GM21529 (cell line): ENCODE data around the gene MIB2.
"Not testable (repeated sequence)": the region's sequence is repeated elsewhere in the genome, so short reads cannot be mapped to it uniquely, and the experiment has no call there.

ENCODE experiments used
- ATAC-seq: cut with Tn5 transposase; IDR thresholded peaks from one replicate; pipeline ENCODE4 v1.9.1; 2021; ENCODE audit not compliant: unreplicated experiment

MIB2 gene

DNA sequence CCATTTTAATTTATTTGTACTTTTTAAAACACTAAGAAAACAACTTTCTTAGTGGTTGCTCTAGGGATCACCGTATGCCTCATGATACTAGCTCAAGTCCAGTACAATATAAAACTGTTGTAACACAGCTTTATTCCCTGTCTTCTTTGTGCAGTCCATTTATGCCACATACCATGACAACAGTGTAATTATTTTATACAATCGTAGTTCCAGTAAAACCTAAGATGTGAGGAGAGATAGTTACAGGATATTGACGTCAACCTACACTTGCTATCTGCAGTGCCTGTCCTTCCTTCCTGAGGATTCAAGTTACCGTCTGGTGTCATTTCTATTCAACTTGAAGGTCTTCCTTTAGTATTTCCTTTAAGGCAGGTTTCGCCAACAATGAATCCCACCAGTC, 31.0 kb downstream of the MIB2 start:
- not testable (repeated sequence) for ATAC-seq

- ATAC-seq, result not testable (repeated sequence)
These were observed 32.4 kb downstream of the MIB2 start for GRCh38 chr1:1647567-1648241.

- not testable (repeated sequence) for ATAC-seq
These were observed 33.0 kb downstream of the MIB2 start for GRCh38 chr1:1648265-1648664.

- ATAC-seq, result peak; percentile 79
These were observed 43.6 kb downstream of the MIB2 start, which contains the start of gene CDK11B for GRCh38 chr1:1658583-1659549. Gene CDK11B, minus strand, starts transcription at chr1:1659004. Its CDS starts 1,519 bp downstream, at chr1:1657485.

GRCh38 chr1:1662392-1662791, 47.1 kb downstream of the MIB2 start:
- ATAC-seq, result not testable (repeated sequence)

DNA sequence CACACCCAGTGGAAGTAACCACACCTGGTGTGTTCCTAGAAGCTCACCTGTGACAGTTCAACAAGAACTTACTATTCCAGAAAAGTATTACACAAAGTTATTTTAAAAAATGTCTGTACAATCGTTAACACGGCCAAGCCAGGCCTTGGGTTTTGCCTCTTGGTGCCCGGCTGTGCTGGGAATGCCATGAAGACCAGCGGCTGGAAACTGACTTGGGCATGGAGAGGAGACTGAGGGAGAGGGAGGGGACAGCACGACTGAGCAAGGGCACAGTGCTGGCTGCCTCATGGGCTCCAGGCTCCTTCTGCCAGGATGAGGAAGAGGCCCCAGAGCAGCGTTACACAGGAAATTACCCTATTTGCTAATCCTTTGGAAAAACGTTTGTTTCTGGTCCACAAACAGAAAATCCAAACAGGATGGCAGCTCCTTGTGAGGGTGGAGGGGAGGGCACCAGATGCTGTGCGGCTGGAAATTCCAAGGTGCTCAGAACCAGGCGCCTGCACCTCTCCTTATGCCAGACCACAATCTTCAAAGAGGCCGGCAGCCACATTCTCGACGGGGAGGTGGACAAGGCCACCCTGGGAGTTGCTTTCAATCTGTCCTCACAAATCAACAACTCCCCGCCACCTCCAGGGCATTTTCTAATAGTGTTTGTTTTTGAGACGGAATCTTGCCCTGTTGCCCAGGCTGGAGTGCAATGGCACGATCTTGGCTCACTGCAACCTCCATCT, 47.7 kb downstream of the MIB2 start:
- not testable (repeated sequence) for ATAC-seq

DNA sequence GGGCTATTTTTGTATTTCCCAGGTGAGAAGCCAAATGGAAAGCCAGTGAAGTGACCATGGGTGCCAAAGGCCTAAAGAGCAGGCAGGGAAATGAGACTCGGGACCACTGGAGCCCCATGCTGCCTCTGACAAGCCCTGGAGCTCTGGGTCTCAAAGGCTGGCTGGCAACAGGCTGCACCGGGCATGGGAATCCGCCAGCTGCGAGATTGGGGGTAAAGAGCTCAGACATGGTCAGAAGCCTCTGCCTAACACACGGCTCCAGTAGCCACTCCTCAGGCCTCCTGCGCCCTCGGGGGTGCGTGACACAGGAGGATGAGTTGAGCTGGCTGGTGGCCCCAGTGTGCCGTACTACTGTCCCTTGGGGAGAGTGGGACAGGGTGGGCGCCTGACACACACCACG, 49.0 kb downstream of the MIB2 start:
- ATAC-seq, result not testable (repeated sequence)

- no peak for ATAC-seq
These were observed 49.9 kb downstream of the MIB2 start for GRCh38 chr1:1664941-1665814.

DNA sequence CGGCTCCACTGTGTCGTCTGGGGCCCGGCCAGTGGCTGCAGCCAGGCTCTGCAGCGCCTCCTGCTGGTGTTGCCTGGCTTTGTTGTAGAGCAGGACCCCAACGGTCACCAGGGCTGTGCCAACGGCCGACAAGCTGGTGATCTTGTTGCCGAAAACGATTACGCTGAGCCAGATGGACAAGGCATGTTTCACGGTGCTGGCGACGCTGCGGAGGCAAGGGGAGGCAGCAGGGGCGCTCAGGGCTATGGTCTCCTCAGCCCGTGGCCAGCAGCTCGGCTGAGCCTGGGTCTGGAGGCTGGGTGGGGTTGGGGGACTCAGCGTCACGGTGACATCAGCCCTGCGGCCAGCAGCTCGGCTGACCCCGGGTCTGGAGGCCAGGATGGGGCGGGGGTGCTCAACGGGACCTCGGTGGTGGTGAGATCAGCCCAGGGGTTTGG, 50.5 kb downstream of the MIB2 start:
- no peak for ATAC-seq

GRCh38 chr1:1666526-1666925, 51.2 kb downstream of the MIB2 start:
- ATAC-seq, result no peak

DNA sequence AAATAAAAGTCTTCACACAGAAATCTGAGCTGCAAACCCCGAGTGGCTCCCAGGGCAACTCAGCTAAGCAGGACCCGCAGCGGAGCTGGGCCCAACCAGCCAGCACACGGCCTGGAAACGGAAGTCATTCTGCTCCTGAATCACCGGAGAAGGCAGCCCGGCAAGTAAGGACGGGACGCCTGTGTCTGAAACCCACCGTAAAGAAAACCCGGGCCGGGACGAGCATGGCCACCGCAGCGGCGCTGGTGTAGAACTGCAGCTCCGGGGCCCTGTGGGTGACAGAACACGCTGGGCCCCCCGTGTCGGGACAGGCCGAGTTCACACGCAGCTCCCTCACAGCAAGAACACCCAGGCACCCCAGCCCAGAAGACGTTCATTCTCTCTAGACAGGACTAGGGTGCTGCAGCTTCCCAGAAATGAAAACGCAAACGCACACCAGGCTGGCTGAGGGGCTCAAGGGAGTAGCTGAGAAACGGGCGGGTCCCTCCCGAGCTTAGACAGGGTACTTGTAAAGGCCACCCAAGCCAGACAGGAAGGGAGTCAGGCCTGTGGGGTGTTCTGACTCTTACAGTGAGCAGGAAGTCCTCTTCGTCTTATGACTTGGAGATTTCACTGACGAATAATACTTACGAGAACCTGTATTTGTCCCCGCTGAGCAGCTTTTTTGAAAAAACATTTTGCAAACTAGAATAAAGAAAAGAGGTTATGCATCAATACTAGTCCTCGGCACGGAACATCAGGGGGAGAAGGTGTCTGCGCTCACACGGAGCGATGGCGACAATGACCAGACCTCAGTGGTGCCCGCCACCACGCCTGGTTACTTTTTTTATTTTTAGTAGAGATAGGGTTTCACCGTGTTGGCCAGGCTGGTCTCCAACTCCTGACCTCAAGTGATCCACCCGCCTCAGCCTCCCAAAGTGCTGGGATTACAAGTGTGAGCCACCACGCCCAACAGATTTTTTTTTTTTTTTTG, 54.5 kb downstream of the MIB2 start:
- ATAC-seq, result no peak

DNA sequence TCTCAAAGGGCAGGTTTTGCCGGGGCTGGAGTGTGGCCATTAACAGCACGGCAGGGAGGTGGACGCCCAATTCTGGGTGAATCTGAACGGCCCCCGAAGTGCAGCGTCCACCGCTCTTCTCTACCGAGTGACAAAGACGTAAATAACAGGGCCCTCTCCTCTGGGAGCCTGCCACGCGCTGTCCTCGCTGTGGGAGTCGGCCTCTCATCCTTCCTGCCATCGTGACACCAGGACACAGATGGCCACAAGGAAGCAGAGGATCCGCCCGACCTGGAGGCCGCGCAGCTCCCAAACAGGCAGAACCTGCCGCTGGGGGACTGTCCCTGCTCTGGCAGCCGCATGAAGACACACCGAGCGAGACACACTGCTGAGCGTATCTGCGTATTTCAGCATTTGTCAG, 55.6 kb downstream of the MIB2 start:
- no peak for ATAC-seq

DNA sequence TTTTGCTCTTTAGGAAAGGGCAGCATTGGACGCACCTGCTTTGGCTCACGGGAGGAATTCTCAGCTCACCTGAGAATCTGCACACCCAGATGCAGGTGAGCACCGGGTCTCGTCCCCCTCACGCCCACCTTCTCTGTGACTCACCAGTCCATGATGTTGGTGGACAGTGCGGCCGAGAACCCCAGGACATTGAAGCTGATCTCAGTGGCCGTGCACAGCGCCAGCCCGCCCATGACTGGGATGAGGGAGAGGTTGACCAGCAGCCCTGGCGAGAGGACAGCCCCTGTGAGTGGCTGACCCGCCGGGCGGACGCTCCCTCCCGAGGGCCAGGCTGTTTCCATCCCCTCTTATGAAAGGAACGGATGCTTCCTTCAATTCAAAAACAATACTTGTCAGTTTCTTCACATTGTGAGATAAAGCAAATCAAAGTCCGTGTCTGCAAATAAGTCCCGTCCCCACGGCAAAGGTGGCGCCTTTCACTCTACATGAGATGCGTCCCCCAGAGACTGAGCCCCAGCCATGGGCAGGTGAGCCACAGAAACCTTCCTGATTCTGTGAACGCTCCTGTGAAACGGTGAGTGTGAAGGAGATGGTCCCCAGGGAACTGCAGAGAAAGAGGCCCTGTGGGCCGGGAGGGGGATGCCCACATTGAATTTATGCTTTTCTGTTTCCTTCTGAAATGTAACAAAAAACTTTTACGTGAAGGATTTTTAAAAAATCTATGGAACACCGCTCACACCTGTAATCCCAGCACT, 56.2 kb downstream of the MIB2 start:
- no peak for ATAC-seq

GRCh38 chr1:1672181-1672965, 57.1 kb downstream of the MIB2 start:
- ATAC-seq, result no peak

GRCh38 chr1:1674806-1675205, 59.5 kb downstream of the MIB2 start:
- not testable (repeated sequence) for ATAC-seq

DNA sequence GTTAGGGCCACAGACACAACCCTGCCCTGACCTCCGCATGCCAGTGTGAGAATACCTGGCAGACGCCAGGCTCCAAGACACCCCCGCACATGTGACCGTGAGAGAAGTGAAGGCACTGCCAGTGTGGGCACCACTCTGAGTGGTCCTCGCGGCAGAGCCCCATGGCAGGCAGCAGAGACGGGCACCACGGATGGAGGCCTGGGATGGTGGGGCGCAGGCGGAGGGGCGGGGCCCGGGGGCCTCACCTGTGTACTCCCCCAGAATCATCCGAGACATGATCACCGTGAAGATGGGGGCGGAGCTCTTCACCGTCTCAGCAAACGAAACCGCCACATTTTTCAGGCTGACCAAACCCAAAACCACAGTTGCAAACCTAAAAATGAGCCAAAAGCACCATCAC, 59.9 kb downstream of the MIB2 start:
- not testable (repeated sequence) for ATAC-seq

GRCh38 chr1:1676087-1676486, 60.8 kb downstream of the MIB2 start:
- ATAC-seq, result not testable (repeated sequence)
